ENCODE results near the gene NAA80.

NAA80 gene

DNA sequence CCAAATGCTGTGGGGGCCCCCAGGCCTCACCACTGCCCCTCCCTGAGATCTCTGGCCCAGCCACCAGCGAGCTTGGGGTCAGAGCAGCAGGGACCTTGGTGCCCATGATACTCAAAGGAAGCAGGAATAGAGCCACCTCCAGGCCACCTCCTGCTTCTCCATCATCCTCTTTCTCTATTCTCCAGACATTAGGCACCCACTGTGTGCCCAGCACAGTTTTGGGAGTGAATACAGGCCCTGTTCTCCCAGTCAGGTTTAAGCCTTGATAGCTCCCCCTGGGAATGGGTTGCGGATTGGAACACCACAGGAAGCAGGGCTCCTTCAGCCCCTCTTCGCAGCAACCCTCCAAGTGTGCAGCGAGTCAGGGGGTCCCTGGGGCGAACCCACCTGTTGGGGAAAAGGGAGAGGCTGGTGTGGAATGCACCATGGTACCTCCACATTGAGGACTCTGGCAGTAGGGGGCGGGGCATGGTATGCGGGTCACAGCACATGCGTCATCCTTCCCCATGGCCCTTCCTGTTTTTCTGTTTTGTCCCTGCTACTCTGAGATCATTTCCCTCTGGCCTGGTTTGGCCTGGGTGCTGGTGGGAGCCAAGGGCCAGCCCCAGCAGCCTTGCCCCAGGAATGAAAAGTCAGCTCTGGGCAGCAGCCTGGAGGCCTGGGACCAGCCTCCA lies 44.5 kb downstream of the NAA80 start (continued):
- no peak for TF ChIP-seq POU6F1 (CRISPR knock-in tag; IDR thresholded peaks at IDR 0.05; ENCODE audit: borderline replicate concordance, low read depth)
- TF ChIP-seq, protein P1, sequence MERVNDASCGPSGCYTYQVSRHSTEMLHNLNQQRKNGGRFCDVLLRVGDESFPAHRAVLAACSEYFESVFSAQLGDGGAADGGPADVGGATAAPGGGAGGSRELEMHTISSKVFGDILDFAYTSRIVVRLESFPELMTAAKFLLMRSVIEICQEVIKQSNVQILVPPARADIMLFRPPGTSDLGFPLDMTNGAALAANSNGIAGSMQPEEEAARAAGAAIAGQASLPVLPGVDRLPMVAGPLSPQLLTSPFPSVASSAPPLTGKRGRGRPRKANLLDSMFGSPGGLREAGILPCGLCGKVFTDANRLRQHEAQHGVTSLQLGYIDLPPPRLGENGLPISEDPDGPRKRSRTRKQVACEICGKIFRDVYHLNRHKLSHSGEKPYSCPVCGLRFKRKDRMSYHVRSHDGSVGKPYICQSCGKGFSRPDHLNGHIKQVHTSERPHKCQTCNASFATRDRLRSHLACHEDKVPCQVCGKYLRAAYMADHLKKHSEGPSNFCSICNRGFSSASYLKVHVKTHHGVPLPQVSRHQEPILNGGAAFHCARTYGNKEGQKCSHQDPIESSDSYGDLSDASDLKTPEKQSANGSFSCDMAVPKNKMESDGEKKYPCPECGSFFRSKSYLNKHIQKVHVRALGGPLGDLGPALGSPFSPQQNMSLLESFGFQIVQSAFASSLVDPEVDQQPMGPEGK (CRISPR knock-in tag; IDR thresholded peaks at IDR 0.05; ENCODE audit: borderline replicate concordance), result no peak
- TF ChIP-seq RARB (CRISPR knock-in tag; IDR thresholded peaks at IDR 0.05), result no peak
- TF ChIP-seq PPARA (CRISPR knock-in tag; IDR thresholded peaks at IDR 0.05; ENCODE audit: borderline replicate concordance), result no peak
- no peak for TF ChIP-seq TOX (CRISPR knock-in tag; IDR thresholded peaks at IDR 0.05; ENCODE audit: borderline replicate concordance)
- TF ChIP-seq ZFP3 (CRISPR knock-in tag; IDR thresholded peaks at IDR 0.05), result no peak
- no peak for TF ChIP-seq ISL1 (CRISPR knock-in tag; IDR thresholded peaks at IDR 0.05)
- TF ChIP-seq GLIS3 (CRISPR knock-in tag; IDR thresholded peaks at IDR 0.05), result no peak
- TF ChIP-seq ARNTL (CRISPR knock-in tag; IDR thresholded peaks at IDR 0.05; ENCODE audit: borderline replicate concordance, low read depth), result no peak

DNA sequence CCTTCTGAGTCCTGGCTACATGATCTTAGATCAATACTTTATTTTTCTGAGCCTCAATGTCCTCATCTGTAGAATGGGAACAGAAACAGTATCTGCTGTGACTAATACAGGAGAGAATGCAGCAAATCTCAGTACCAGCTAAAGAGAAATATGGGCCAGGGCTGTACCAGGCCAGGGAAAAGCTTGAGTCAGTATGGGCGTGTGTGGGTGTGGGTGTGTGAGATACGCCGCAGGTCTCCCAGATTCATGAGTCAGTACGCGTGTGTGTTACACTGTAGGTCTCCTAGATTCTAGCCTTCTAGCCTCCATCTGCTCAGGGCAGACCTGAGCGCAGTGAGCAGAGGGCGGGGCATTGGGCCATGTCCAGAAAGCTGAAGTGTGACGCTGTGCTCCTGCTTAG lies 48.0 kb downstream of the NAA80 start:
- peak; percentile 48 for ATAC-seq
- TF ChIP-seq ZNF70 (CRISPR knock-in tag; IDR thresholded peaks at IDR 0.05) (no peak), PPARA (CRISPR knock-in tag; IDR thresholded peaks at IDR 0.05; ENCODE audit: borderline replicate concordance) (no peak), ISL1 (CRISPR knock-in tag; IDR thresholded peaks at IDR 0.05) (no peak), POU6F1 (CRISPR knock-in tag; IDR thresholded peaks at IDR 0.05; ENCODE audit: borderline replicate concordance, low read depth) (no peak), CSDC2 (CRISPR knock-in tag; IDR thresholded peaks at IDR 0.05) (no peak), ZFP3 (CRISPR knock-in tag; IDR thresholded peaks at IDR 0.05) (no peak), GLIS3 (CRISPR knock-in tag; IDR thresholded peaks at IDR 0.05) (no peak), ZNF8 (CRISPR knock-in tag; IDR thresholded peaks at IDR 0.05) (no peak), CSRNP3 (CRISPR knock-in tag; IDR thresholded peaks at IDR 0.05) (no peak), ZC3H10 (CRISPR knock-in tag; IDR thresholded peaks at IDR 0.05) (no peak), BACH2 (CRISPR knock-in tag; IDR thresholded peaks at IDR 0.05; ENCODE audit: borderline replicate concordance) (no peak), SNAI2 (CRISPR knock-in tag; IDR thresholded peaks at IDR 0.05) (no peak)
- TF ChIP-seq, protein P1 (CRISPR knock-in tag; IDR thresholded peaks at IDR 0.05; ENCODE audit: borderline replicate concordance), result no peak

DNA sequence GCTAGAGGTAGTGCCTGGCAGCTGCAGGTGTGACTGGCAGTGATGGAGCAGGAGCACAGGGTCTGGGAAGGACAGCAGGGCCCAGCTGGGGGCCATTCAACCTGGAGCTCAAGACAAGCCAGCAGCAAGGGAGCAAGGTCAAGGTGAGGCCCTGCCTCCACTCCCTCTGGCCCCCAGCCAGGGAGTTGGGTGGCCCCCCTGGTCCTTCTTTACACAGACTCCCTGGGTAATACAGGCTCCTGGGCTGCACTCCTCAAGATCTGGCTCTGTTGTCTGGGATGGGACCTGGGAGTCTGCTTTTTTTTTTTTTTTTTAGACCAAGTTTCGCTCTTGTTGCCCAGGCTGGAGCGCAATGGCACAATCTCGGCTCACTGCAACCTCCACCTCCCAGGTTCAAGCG lies 48.7 kb downstream of the NAA80 start:
- no peak for ATAC-seq
- TF ChIP-seq ZNF70 (CRISPR knock-in tag; IDR thresholded peaks at IDR 0.05) (no peak), ESRRG (CRISPR knock-in tag; IDR thresholded peaks at IDR 0.05) (no peak), BACH2 (CRISPR knock-in tag; IDR thresholded peaks at IDR 0.05; ENCODE audit: borderline replicate concordance) (no peak), ISL1 (CRISPR knock-in tag; IDR thresholded peaks at IDR 0.05) (no peak), CSDC2 (CRISPR knock-in tag; IDR thresholded peaks at IDR 0.05) (no peak), ZNF565 (CRISPR knock-in tag; conservative IDR thresholded peaks at IDR 0.05; ENCODE audit: low read depth) (no peak), ZFP3 (CRISPR knock-in tag; IDR thresholded peaks at IDR 0.05) (no peak), ZC3H10 (CRISPR knock-in tag; IDR thresholded peaks at IDR 0.05) (no peak), ZNF8 (CRISPR knock-in tag; IDR thresholded peaks at IDR 0.05) (no peak), PPARA (CRISPR knock-in tag; IDR thresholded peaks at IDR 0.05; ENCODE audit: borderline replicate concordance) (no peak), CREB5 (CRISPR knock-in tag; IDR thresholded peaks at IDR 0.05; ENCODE audit: low read depth) (no peak), POU6F1 (CRISPR knock-in tag; IDR thresholded peaks at IDR 0.05; ENCODE audit: borderline replicate concordance, low read depth) (no peak), GLIS3 (CRISPR knock-in tag; IDR thresholded peaks at IDR 0.05) (no peak), ZFP30 (CRISPR knock-in tag; IDR thresholded peaks at IDR 0.05) (no peak), RARB (CRISPR knock-in tag; IDR thresholded peaks at IDR 0.05) (no peak)
- TF ChIP-seq, protein P2, sequence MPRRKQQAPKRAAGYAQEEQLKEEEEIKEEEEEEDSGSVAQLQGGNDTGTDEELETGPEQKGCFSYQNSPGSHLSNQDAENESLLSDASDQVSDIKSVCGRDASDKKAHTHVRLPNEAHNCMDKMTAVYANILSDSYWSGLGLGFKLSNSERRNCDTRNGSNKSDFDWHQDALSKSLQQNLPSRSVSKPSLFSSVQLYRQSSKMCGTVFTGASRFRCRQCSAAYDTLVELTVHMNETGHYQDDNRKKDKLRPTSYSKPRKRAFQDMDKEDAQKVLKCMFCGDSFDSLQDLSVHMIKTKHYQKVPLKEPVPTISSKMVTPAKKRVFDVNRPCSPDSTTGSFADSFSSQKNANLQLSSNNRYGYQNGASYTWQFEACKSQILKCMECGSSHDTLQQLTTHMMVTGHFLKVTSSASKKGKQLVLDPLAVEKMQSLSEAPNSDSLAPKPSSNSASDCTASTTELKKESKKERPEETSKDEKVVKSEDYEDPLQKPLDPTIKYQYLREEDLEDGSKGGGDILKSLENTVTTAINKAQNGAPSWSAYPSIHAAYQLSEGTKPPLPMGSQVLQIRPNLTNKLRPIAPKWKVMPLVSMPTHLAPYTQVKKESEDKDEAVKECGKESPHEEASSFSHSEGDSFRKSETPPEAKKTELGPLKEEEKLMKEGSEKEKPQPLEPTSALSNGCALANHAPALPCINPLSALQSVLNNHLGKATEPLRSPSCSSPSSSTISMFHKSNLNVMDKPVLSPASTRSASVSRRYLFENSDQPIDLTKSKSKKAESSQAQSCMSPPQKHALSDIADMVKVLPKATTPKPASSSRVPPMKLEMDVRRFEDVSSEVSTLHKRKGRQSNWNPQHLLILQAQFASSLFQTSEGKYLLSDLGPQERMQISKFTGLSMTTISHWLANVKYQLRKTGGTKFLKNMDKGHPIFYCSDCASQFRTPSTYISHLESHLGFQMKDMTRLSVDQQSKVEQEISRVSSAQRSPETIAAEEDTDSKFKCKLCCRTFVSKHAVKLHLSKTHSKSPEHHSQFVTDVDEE (CRISPR knock-in tag; IDR thresholded peaks at IDR 0.05), result no peak

Data from SK-N-SH treated with all-trans-retinoic acid at 6 μM for 48 hours (cell line).